ENCODE measurements around the gene SURF4.
A peak's percentile ranks its signal among the peaks of the same experiment; 100 is the strongest.
"Not testable (repeated sequence)": the region's sequence is repeated elsewhere in the genome, so short reads cannot be mapped to it uniquely, and the experiment has no call there.

Gene SURF4

DNA sequence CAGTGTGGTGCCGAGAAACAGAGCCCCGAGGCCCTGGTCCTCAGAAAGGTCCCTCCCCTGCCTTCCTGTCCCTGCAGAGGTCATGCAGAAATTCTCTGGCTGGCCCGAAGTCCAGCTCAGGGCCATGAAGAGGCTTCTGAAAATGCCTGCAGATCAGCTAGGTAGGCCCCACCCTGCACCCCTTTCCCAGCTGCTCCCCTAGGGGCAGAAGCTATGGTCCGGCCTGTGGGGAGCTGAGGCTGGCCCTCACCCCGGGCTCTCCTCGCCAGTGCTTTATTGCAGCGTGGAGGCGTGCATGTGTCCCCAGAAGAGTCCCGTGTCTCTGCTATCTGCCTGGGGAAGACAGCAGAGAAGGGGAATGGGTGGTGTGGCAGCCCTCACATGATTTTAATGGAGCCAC is 22.0 kb upstream of the SURF4 start:
- DNase-seq: no peak

DNA sequence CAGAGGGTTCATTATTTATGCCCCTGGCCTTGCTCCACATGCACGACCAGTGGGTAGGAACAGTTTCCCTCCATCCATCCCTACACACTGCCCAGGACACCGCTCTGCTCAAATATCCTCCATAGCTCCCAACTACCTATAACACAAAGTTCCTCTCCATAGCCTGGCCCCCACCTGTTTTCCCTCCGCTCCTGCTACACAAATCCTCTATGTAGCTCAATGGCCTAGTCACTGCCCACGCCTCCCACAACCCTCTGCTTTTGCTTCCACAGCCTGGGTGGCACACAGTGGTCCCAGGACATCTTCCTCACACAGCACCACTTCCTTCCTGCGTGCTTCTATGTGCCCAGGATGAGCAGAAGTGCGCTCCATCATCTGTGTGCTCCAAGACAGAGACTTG is 21.5 kb upstream of the SURF4 start:
- no peak for DNase-seq

DNA sequence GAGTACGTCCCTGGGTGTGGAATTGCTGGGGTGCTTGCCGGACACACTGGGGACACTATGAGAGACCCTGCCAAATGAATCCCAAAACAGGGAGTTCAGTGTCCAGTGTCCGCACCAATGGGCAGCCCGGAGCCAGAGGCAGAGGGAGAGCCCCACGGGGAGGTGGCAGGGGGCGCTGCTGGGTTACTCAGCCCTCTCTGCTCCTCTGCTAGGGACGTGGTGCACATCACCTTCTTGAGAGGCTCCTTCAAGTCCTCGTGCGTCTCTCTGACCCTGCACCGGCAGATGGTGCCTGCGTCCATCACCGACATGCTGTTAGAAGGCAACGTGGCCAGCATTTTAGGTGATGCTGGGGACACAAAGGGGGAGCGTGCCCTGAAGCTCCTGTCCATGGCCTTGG is 21.1 kb upstream of the SURF4 start:
- DNase-seq: peak in 2 of 56 donors; percentile 8 to 30

- no peak for DNase-seq
Measured at GRCh38 chr9:133394687-133395271, 18.9 kb upstream of the SURF4 start.

DNA sequence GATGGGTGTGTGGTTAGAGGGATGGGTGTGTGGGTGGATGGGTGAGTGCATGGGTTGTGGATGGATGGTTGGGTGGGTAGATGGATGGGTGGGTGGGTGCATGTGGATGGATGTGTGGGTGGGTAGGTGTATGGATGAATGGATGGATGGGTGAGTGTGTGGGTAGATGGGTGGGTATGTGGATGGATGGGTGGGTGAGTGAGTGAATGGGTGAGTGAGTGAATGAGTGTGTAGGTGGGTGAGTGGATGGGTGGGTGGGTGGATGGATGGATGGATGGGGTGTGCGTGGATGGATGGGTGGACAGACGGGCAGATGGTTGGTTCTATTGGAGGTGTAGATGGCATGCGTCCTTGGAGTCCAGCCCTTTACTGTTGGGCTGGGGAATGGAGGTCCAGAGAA is 17.5 kb upstream of the SURF4 start:
- no peak for DNase-seq

- DNase-seq: not testable (repeated sequence)
Measured at GRCh38 chr9:133392308-133392707, 16.4 kb upstream of the SURF4 start.

DNA sequence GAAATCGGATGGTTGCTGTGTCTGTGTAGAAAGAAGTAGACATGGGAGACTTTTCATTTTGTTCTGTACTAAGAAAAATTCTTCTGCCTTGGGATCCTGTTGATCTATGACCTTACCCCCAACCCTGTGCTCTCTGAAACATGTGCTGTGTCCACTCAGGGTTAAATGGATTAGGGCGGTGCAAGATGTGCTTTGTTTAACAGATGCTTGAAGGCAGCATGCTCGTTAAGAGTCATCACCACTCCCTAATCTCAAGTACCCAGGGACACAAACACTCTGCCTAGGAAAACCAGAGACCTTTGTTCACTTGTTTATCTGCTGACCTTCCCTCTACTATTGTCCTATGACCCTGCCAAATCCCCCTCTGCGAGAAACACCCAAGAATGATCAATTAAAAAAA is 15.6 kb upstream of the SURF4 start:
- DNase-seq: not testable (repeated sequence)

GRCh38 chr9:133390713-133391112 is 14.9 kb upstream of the SURF4 start:
- no peak for DNase-seq

DNA sequence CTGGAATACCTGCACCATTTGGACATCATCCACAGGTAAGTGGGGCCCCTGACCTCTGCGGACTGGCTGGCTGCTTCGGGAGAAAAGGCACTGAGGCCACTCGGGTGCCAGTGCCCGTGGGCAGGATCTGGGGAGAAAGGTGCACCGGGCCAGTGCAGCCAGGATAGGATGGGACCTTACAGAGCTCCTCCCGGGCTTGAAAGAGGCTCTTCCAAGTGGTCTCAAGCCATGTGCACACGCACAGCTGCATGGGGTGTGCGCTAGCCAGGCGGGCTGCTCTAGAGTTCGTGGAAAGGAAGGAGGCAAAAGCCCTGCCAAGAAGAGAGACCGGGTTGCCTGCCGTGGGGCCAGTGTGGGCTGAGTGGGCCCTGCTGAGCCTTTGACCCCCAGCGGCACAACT is 13.7 kb upstream of the SURF4 start:
- no peak for DNase-seq

- DNase-seq: peak in 1 of 56 donors; percentile 10
Measured at GRCh38 chr9:133389025-133389557, 13.2 kb upstream of the SURF4 start.

GRCh38 chr9:133387680-133388079 is 11.8 kb upstream of the SURF4 start:
- DNase-seq: no peak

DNA sequence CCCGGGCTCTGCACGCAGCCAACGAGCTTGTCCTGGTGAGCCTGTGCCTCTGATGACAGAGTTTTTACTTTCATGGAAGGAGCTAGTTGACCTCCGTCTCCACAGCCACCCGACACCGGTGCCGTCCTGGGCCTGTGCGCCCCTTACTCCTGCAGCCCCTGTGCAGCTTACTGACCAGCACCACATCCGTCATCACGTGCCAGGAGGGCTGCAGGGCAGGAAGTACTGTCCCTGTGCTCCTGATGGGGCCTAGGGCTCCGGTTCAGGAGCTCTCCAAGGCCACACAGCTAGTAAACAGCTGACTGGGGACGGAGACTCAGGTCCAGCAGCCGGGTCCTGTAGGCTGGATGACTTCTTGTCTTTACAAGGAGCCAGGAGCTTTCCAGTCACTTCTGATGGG is 10.5 kb upstream of the SURF4 start:
- DNase-seq: no peak

- peak in 2 of 56 donors; percentile 18 to 25 for DNase-seq
Measured at GRCh38 chr9:133385452-133385851, 9.6 kb upstream of the SURF4 start.

DNA sequence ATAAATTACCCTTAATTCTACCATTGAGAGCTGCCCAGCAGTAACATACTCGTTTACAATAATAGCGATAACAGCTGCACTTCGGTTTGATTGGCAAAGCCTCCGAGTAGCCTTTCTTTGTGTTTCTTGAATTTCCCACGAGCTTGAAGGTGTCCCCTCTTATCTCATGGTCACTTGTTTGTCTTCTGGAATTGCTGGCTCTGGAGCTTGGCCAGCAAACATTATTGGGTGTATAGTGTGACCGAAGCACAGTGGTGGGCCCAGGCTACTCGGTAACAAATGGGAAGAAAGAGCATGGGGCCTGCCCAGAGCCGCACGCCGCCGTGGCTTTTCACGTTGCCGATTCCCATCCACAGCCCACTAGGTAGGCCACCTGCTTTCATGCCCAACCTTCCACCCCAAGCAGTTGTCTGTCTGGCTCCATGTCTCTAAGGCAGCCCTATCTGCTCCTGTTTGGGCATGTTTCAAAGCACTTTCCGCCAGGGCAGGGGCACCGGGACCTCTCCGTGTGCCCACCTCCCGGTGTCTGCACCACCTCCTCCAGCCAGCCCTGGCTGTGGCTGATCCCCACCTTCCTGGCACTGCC is 9.0 kb upstream of the SURF4 start:
- no peak for DNase-seq

- DNase-seq: no peak
Measured at GRCh38 chr9:133383438-133383837, 7.6 kb upstream of the SURF4 start.

DNA sequence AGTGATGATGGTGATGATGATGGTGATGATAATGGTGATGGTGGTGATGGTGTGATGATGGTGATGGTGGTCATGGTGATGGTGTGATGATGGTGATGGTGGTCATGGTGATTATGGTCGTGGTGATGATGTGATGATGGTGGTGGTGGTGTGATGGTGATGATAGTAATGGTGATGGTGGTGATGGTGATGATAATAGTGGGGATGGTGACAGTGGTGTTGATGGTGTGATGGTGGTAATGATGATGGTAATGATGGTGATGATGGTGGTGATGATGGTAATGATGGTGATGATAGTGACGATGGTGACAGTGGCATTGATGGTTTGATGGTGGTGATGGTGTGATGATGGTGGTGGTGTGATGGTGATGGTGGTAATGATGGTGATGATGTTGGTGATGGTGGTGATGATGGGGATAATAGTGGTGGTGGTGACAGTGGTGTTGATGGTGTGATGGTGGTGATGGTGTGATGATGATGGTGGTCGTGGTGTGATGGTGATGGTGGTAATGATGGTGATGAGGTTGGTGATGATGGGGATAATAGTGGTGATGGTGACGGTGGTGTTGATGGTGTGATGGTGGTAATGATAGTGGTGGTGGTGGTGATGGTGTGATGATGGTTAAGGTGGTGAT is 6.8 kb upstream of the SURF4 start:
- DNase-seq: no peak

DNA sequence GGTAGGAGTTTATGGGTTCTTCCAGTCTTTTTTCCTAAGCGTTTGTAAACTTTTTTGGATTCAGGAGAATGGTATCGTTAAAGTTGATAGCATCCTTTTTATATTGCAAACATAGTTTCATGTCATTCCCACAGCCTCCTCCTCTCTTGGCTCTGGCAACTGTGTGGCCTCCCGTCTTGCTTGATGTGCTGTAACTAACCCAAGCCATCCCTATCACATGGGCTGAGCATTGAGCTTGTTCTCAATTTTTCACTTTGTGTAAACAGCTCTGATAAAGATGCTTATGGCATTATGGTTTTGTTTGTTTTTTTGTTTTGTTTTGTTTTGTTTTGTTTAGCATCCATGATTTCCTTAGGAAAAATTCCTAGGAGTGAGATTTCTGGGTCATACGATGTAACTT is 4.9 kb upstream of the SURF4 start:
- no peak for DNase-seq

- peak in 23 of 56 donors; percentile 10 to 60 (median 34) for DNase-seq
Measured at GRCh38 chr9:133379153-133380086, 3.6 kb upstream of the SURF4 start.

DNA sequence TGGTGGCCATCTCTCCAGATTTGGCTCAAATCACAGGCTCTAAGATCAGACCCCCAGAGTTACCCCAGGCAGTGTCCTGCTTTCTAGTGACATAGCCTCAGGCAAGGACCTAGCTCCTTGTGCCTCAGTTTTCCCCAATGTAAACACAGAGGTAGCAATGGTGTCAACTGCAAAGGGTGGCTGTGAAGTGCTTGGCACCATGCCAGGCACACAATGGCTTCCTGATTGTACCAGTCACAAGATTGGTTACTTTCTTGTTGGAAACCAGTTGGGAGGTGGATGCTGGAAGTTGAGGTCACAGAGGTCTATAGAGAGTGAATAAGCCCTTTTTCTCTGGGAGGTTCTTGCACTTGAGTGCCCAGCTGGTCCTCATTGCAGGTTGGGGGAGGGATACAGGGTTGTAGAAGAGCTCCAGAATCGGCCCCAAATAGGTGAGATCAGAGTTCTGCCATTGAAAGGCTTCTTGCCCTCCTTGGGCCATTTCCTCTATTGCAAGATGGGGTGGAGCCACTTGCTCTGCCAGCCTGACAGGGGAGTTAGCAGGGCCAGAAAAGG is 2.6 kb upstream of the SURF4 start:
- DNase-seq: no peak

DNA sequence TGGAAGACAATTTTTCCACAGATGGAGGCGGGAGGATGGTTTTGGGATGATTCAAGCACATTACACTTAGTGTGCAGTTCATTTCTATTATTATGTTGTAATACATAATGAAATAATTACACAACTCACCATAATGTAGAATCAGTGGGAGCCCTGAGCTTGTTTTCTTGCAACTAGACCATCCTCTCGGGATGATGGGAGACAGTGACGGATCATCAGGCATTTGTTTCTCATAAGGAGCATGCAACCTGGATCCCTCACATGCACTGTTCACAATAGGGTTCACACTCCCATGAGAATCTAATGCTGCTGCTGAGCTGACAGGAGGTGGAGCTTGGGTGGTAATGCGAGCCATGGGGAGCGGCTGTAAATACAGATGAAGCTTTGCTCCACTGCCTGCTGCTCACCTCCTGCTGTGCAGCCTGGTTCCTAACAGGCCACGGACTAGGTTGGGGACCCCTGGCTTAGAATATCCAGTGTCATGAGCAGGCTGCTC is 1.9 kb upstream of the SURF4 start:
- DNase-seq: no peak

DNA sequence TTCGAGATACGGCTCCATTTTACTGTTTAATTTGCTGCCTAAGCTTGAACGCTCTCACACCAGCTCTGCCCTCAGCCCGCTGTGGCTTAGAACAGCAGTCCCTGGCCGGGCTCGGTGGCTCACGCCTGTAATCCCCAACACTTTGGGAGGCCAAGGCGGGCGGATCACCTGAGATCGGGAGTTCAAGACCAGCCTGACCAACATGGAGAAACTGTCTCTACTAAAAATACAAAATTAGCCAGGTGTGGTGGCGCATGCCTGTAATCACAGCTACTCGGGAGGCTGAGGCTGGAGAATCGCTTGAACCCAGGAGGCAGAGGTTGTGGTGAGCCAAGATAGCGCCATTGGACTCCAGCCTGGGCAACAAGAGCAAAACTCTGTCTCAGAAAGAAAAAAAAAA is 1.4 kb upstream of the SURF4 start:
- DNase-seq: not testable (repeated sequence)
